ENCODE data around the gene PTGER3.

PTGER3 gene

DNA sequence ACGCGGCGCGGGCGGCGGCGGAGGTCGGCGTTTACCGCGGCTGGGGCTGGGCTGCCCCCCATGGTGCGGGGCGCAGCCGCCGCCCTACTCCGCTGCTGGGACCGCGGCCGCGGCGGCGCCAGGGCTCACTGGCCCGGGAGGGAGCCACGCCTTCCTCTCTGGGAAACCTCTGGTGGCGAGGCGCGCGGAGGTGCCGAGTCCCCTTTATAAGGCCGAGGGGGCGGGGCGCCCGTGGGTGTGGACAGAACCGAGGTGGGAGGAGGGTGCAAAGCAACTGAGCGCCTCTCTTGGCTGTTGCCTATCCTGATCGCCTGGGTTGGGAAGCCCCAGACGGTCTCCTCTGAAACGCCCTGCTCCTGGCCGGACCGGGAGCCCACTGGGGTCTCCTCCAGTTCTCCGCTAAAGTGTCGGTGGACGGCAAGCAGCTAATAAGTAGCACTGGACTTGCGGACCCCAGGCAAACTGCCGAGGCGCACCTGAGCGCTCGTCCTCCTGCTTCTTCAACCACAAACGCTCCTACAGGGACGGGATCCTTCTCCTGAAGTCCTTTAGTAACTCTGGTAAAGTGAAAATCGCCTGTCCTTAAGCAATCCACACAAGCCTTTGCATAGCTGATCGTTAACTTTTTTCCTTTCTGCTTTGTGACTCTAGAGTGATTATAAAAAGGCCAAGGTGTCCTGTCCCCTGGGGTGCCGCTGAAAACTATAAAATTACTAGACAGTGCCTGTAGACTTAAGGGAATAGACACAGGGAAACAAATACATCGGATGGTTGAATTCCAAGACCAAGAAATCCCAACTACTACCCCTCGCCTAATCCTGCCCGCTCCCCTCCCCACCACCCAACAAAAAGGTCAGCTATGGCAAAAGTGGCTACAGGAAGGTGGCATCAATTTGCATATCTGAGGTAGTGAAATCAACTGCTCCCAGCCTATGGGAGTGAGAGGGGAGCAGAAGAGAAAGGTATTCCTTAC is at the start of gene PTGER3:
PTGER3 (minus strand) TSS at position 182 of the 973 bp plus-strand sequence. CDS start 239 bp downstream, outside the sequence.
- no peak for DNase-seq

DNA sequence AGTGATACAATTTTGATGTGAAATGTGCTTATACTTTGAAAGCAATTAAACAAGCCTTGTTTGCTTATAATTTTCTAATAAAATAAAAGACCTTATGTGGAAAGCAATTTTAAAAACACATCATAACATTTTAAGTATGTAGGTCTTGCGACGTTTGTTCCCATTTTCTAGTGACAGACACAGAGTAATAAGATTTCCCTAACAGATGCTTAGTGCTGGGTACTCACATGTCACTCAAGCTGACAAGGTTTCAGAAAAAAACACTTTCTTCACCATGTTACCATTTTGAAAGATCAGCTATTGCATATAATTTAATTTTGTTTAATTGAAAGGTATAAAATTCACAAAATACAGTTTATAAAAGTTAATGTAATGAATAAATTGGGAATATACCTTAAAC is 47.3 kb upstream of the PTGER3 start:
- DNase-seq: no peak

GRCh38 chr1:71093938-71094337 is 46.3 kb upstream of the PTGER3 start:
- DNase-seq: no peak

- no peak for DNase-seq
These were observed 42.1 kb upstream of the PTGER3 start for GRCh38 chr1:71089536-71090270.

GRCh38 chr1:71088645-71089287 is 41.1 kb upstream of the PTGER3 start:
- DNase-seq: no peak

DNA sequence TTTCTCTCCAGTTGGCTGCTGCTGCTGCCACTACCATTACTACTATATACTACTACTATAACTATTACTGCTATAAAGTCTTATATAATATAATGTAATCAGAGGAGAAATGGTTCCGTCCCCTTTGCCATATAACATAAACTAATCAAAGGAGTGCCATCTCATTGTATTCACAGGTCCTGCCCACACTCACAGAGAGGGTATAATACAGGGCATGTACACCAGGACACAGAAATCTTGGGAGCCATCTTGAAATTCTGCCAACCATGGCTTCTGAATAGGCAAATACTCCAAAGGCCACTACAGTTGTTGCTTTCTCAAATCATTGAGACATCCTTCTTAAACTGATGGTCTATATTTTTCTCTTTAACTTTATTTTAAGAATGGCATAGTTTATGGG is 40.1 kb upstream of the PTGER3 start:
- DNase-seq: no peak

GRCh38 chr1:71087060-71087459 is 39.4 kb upstream of the PTGER3 start:
- DNase-seq: no peak

DNA sequence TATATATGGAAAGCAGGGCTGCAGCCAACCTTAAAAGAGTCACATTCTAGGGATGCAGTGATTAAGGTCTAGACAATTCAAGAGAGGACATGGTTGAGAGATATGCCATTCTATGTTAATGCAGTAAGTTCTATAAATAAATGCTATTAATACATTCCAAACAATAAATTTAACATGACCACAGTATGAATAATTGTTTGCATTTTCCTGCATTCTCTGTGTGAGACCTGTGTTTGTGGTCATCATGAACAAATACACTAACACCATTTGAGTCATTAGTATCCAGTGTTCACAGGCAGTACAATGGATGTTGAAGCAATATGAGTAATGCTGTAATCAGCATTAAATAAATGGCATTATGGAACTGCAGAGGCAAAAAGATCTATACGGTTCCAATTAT is 38.7 kb upstream of the PTGER3 start:
- no peak for DNase-seq

GRCh38 chr1:71083271-71083670 is 35.7 kb upstream of the PTGER3 start:
- no peak for DNase-seq

DNA sequence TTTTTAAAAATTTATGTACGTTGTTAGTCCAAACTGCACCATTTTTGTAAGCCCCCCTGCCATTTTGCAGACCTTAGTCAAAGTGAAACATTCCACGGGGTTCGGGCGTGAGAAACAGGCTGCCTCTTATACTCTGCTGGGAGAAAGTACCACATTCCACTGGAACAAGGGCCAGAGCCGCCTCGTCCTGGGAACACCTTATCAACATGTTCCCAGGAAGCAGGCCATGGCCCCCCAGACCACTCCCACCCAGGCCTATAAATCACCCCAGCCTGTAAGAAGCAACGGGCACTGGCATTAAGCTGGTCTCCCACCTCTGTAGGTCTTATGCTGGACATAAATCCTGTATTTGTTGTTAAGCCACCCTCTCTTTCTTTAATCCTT is 34.1 kb upstream of the PTGER3 start:
- no peak for DNase-seq

GRCh38 chr1:71080739-71081696 is 33.4 kb upstream of the PTGER3 start, which contains the start of gene ZRANB2:
TSS of gene ZRANB2 (minus strand) at chr1:71081035. CDS start at chr1:71080995, 40 bp downstream.
- peak; percentile 86 to 99 for DNase-seq

DNA sequence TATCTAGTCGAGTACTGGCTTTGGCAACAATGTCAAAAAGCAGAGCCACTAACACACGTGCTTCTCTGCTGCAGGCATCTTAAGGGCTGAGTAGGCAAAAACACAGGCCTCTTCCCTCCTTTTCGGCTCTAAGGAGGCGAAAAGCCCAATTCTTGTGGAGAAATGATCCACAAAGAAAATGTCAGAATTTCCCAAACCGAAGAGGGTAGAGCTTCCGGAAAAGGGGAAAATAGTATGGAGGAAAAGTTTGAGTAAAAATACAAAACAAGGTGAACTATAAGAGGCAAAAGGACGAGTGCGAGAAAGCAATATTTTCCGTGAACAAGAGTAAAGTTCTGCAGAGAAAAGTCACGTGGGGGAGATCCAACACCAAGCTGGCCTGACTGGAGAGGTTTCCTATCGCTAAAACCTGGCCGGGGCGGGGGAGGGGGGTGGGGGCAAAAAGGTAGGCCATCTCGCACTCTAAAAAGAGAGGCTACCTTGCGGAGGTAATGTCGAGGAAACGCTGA is 32.7 kb upstream of the PTGER3 start:
- DNase-seq: no peak

GRCh38 chr1:71074681-71075080 is 27.1 kb upstream of the PTGER3 start:
- DNase-seq: no peak

DNA sequence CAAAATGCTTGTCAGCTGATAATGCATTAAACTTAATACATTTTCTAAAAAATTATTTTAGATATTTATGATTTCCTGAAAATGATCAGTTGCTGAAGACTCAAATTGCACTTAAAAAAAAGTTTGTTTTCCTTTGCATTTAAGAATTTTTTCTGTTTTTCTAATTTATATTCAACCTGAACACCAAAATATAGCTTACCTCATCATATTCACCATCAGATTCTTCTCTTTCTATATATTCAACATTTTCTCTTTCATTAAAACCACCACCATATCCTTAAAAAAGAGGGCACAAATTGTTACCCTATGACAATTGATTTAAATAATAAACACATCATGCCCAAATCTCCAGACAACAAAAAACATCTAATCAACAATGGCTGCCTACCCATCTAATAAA is 24.7 kb upstream of the PTGER3 start:
- no peak for DNase-seq

DNA sequence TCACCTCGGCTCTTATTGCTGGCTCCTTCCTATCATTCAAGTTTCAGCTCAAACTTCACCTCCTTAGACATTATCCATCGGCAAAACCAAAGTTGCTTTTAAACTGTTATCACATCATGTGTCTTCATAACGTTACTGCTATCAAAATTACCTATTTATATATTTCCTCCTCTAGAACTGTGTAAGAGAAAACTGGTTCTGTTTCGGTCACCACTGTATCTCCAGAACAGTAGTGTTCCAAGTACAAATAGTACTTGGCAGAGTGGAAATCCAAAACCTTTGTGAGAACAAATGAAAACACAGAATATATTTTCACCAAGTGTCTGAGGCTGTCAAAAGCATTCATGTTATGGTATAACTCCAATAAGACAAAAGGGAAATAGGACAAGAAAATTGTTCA is 24.1 kb upstream of the PTGER3 start:
- no peak for DNase-seq

- no peak for DNase-seq
These were observed 21.0 kb upstream of the PTGER3 start for GRCh38 chr1:71068325-71069240.

- no peak for DNase-seq
These were observed 7.2 kb upstream of the PTGER3 start for GRCh38 chr1:71054791-71055190.

DNA sequence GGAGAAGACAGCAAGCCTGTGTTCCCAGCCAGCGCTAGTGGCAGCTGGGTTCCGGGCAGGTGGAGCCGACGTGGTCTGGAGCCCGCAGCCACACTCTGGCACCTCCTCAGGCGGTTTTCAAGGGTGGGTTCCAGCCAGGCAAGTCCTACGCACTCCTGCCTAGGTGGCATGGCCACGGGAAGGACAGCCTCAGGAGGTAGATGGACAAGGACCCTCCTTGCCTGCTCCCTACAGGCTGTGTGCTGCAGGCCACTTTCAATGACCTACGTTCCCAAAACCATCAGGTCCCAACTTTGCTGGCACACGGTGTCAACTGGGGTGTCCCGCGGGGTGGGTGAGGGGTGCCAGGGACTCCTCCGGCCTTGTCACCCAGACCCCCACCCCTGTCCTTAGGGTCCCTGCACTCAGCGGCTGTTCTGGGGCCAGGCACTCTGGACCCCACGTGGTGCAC is 6.7 kb upstream of the PTGER3 start:
- DNase-seq: no peak

DNA sequence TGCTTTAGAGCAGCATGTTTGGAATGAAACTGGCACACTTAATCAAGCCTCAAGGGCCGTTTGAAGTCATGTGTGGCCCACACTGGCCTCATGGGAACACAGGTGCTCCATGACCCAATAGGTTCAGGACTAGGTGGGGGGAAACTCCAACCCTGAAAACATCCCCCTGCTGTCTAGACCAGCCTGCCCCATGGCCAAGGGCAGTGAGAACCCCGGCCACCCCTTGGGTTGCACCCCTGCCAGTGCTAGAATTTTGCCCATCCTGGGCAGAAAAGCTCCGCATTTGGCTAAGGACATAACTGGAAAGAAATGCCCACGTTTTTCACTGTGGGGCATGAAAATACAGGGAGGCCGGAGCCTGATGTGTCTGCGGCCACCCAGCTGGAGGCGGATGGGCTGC is 6.1 kb upstream of the PTGER3 start:
- no peak for DNase-seq

GRCh38 chr1:71053146-71053545 is 5.5 kb upstream of the PTGER3 start:
- no peak for DNase-seq
